HG02938 (cell line): ENCODE results near the gene MPP3.

Experiments used
- ATAC-seq: cut with Tn5 transposase; IDR thresholded peaks from one replicate; pipeline ENCODE4 v1.9.1; 2021; ENCODE audit warnings: mild to moderate bottlenecking, moderate library complexity; ENCODE audit not compliant: unreplicated experiment

The MPP3 gene

DNA sequence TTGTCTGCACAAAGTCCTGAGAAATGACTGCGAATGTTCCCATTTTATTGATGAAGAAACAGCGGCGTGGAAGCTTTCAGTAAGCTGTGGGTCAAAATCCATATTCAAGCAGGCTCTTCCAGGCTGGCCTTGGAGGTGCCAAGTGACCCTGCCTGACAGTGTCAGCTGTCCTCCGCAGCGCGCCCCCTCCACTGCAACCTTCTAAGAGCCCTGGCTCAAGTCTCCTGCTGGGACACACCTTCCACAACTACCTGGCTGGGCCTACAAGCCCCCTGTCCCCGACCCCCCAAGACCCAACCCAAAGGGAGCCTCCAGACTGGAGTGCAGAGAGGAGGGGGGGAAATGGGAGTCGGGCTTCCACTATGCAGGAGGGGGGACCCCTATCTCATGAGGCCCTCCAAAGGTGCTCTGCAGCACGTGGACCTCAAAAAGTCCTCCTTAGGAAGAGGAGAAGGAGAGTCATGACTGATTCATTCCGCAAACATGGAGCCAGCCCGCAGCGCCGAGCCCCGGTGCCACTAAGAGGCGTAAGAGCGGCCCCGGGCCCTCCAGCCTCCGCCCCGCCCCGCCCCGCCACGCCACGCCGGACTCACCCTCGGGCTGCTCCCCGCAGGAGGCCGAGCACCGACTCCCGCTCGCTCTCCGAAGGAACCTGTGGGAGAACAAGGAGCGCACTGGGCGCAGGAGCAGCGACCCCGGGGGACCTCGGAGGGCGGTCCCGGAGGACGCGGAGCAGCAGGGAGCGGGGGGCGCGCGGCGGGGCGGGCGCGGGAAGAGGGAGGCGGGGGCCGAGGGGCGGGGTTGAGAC lies 574 bp downstream of the MPP3 start:
- ATAC-seq: no peak

DNA sequence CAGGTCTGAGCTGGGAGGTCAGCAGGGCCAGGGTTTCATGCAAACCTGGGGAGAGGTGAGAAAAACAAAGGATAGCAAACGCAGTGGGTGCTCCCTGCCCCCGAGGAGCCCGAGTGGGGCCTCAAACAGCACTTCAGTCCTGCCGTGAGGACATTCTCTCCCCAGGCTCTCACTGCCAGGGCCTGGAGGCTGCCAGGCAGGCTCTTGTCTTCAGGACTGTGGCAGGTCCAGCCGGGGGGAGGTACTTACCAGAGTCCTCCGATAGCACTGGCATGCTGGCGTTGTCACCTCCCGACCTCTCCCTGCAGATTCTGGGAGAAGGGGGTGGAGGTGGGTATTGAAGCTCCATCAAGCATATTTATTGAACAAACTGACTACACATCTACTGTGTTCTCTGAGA lies 1.3 kb downstream of the MPP3 start:
- no peak for ATAC-seq

DNA sequence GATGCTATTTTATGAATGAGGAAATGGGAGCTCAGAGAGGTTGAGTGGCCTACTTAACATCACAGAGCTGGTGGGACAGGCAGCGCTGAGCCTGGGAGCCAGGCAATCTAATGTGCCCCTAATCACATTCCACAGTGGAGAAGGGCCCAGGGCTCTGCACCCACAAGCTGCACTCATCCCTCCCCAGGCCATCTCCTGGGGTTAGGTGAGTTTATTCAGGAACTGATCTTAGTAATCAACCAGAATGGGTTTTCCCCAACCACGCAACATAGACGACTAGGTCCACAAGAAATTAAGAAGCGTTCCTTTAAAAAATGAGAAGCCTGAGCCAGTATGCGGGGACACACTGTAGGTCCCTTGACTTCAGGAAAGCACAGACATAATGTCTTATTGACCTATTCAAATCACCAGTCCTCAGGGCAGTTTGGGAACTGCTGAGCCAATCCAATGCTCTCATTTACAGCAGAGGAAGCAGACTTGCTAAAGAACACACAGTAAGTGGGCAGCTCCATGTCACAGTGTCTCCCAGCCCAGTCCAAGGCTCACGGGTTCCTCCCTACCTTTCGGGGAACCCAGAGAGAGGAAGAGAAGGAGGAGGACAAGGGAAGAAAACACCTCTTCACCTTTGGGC lies 2.3 kb downstream of the MPP3 start:
- no peak for ATAC-seq

DNA sequence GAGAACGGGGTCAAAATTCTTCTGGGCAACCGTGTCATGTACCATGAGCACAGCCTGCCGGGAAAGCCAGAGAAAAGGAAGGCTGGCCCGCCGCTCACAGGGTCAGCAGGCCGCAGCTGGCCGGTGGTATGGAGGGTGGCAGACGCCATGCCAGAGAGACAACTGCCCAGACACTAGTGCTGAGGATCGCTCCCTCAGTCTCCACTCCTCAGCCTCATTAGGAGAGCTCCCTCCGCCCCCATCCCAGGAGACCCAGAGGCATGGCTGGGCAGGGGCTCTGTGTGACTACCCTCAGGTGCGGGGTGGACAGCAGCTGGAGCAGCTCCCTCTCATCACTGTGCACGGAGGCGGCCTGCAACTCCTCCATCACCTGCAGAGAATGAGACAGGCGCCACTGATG lies 3.2 kb downstream of the MPP3 start:
- ATAC-seq: no peak

DNA sequence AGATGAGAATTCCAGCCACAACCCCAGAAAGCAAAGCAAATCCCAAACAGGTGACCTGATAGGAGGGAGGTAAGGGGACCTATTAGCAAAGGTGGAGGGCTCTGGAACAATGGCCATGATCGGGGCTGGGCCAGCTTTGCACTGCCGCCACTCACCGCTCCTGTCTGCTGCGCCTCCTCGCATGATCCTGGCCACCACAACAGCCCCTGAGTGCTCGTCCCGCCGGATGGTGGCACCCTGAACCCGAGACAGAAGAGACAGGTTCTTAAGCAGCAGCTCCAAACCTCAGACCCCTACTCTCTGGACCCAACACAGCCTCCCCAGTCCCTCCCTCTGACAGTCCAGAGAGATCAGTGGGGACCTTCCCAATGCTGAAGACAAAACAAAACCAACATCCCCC lies 5.3 kb downstream of the MPP3 start:
- no peak for ATAC-seq

DNA sequence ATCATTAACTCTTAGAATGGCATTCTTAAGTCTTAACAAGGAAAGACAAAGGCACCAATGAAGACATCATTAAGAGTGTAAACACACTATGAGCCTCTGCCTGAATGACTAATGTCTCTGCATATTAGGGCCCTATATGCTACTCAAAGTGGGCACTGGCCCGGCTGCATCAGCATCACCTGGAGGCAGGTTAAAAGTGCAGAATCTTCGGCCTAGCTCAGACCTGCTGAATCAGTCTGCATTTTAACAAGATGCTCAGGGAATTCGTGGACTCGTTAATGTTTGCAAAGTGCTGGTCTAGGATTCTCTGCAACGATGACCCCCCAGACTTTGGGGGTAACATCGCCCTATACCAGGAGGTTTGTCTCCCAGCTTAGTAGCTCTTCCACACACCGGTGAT lies 6.7 kb downstream of the MPP3 start:
- no peak for ATAC-seq

DNA sequence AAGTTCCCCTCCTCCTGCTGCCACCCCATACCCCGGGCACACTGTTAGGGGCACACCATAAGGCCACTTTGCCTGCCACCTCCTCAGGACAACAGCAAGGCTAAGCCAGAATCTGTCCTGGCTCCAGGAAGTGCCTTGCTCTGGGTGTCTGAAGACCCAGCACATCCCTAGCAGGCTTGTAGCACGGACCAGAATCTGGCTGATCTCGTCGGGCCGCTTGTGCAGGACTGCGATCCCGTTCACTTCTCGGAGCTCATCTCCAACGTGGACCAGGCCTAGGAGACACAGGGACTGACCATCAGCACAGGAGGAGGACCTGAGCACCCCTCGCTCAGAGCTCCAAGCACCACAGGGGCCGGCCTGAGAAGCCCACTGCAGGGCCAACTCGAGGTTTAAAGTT lies 7.4 kb downstream of the MPP3 start:
- no peak for ATAC-seq

DNA sequence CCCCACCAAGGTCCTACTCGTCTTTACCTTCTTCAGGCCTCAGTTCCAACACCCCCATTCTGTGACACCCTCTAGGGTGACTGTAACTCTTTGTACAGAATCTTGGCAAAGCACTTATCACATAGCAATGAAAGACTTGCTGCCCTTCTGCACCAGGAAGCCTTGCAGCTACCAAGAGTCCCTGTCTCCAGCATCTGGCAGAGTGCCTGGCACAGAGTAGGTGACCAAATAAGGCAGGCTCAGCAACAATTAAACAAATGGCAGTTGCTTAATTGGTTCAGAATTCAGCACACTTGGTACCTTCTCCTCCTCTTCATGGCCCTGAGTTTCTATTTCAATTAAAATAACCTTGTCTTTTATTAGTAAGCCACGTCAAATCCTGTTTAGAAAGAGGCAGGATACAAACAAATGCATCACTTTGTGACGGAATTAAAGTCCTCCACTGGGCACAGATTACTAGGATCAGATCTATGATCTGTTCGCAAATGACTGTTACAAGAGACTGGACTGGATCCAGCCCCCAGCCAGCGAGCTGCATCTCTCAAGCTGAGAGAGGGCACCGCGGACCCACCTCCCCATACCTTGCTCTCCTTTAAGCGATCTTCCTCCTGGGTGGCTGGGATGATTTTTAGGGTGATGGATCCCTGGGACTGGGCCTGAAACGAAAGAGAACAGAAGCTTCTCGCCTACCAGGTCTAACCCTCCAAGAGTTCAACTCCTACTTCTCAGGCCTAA lies 9.4 kb downstream of the MPP3 start:
- no peak for ATAC-seq

DNA sequence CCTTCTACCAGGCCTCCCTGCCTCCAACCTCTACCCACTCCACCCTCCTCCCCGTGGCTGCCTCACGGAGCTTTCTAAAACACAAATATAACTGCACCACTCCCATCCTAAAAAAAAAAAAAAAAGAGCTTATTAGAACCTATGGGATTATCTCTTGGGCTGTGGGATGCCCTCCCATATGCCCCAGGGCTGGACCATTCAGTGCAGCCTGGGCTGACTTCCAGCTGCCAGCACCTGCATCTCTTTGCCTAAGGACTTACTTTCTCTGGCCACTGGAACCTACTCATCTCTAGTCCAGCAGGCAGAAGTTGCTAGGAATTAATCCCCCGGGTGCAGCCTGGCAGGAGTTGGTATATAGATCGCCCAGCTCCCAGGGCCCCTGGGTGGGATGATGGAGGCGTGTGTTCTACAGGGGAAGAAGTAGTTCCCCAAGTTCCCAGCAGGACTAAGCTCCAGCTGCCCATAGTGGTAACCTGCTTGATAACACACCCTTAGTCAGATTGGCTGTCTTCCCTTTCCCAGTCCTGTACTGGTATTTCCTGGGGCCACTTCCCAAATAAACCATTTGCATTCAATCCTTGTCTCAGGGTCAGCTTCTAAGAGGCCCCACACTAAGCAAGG lies 10.3 kb downstream of the MPP3 start:
- no peak for ATAC-seq

DNA sequence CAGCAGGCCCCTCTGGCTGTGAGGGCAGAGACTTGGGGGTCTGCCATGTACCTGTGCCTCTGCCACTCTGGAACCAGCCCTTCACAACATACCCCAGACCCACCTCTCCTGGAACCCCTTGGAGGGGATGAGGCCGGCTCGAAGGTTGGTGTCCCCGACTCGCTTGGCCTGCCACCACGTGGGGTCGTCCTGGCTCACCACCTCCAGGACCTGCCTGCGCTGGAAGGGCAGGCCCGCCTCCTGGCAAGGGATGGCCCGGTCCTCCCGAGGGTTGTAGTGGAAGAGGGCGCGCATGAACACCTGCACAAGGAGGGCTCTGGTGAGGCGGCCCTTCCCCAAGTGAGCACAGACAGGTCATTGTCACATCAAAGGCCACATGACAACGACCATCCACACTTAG lies 12.2 kb downstream of the MPP3 start:
- ATAC-seq: no peak

DNA sequence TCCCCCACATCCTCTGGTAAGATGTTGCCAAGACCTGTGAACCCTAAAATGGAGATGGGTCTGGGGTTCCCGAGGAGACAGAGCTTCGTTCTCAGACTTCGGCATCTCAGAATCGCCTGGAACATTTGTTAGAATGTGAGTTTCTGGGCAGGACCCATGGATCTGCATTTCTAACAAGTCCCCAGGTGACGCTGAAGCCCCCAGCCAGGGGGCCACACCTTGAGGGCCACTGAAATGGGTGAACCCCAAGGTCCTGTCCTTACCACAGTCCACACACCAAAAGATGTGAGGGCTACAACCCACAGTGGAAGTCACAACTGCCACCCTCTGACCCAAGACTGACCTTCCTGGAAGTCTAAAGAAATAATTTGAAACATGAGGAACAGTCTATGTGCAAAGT lies 14.0 kb downstream of the MPP3 start:
- ATAC-seq: no peak

DNA sequence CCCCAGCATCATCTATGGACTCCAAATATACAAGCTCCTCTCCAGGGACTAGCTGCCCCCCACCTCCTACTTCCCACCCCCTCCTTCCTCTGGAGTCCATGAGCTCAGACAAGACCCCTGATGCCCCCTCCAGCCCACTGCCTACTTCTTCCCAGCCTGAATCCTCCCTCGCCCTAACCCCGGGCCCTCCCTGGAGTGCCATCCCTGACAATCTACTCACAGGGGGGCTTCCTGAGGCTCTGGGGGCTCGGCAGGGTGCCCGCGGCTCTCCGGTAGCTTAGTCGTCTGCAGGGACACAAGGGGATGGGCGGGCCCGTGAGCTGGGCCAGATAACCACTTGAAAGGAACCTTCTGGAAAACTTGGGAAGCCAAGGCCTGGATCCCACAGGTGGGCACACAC lies 15.1 kb downstream of the MPP3 start:
- ATAC-seq: no peak

DNA sequence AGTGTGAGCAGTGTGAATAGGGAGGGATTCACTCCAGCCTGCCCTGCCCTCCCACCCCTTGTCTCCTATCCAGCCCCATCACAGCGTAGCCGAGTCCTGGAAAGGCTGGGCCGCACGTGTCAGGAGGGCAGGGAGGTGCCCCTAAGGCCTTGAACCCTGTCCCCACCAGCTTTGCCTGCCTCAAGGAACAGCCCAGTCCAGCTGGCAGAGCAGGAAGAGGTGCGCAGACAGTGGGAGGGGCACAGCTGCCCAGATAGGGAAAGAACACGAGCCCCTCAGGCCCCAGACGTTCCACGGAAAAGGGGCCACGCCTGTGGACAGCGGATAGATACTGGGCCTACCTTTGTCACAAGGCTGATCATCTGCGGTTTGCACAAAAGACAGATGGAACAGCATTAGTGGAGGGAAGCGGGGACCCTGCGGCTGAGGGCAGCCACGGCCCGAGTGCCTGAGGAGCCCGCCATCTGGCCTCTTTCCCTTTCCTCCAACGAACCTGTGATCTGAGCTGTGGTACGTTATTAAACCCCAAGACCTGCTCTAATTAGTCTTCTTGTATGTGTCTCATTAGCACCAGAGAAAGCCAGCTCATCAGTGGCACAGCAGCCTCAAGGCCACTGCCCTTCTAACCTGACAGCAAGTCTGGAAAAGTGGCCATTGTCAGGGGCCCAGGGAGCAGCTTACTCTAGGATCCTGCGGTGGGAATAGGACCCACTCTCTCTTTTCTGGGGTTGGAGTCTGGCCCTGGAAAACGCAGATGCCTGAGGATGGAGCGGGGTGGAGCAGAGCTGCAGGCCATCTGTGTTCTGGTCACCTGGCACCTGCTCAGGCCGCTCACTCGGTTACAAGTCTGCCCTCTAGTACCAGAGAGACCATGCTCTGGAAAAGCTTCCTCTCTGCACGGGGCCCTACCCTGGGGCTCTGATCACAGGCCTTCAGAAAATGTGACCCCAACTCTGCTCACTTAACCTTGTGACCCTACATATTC lies 16.3 kb downstream of the MPP3 start:
- ATAC-seq: no peak

DNA sequence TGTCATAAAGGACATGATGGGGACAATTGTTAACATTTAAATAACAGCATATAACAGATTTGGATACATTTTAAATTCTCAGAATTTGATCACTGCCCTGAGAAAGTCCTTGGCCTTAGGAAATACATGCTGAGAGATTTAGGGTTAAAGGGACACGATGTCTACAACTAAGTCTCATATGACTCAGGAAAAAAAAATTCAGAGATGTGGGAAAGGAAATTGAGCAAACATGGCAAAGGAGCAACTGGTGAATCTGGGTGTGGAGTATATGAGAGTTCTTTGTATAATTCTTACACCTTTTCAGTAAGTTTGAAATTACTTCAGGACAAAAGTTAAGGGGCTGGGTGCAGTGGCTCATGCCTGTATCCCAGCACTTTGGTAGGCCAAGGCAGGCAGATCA lies 18.2 kb downstream of the MPP3 start:
- no peak for ATAC-seq

DNA sequence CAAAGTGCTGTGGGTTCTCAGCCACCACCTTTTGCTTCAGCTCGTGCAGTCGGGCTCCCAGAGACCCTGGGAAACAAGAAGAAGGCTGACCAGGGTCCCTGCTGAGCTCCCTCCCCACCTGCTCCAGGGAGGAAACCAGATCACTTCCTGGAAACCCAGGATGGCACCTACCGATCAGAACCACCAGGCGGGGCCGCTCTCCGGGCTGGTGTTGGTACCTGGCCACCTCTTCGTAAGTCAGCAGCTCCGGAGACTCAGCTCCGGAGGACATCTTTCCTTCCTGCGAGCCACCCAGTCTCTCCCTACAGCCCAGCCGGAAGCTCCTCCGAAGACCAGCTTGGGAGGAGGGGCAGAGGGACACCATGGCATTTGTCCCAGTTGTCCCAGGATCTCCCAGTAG lies 18.9 kb downstream of the MPP3 start:
- no peak for ATAC-seq

DNA sequence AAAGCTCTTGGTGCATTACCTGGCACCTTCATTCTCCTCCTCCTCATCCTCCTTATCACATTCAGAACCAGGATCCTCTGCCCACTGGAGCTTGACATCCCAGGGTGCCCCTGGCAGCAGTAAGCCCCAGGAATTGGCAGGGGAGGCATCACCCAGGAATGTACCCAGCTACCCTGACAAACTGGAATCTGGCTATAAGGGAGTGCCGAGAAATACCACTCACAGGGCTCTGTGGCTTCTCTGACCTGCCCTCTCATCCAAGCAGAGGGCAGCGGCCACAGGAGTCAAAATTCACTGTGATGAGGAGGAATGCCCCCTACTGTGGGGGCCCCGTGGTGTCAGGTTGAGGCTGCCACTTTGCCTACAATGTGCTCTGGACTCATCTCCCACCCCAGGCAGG lies 19.6 kb downstream of the MPP3 start:
- no peak for ATAC-seq

DNA sequence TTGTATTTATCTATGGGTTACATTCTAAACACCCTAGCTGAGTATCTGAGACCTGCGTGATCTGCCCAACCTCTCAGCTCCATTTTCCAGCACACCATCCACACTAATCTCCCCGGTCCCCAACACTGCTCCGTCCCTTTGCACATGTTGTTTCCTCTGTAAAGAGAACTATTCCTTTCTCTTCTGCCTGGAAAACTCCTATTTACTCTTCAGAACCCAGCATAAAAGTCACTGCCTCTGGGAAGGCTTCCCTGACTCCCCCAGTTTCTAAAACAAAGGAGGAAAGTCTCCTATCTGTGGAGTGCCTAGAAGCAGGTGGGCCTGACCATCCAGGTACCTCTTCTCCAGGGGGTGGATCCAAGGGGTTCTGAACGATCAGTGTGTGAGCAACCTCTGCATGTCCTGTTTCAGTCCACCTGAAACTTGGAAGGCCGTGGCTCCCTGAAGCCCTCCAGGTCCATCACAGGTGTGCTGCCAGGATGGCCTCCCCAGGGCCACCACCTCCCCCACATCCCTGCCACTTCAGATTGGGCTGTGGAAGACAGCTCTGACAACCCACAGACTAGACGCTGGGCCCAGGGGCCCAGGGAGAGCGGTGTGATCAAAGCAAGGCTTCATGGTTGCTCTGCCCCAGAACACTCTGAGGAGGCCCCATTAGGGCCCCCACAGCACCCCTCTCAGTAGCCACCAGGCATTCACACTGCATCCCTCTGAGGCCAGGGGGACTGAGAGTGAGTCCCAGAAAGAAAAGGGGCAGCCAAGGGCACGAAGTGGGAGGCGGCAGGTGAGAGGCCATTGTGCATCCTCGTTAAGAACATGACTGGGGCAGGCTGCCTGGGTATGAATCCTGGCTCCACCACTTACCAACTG lies 20.3 kb downstream of the MPP3 start:
- ATAC-seq: no peak

DNA sequence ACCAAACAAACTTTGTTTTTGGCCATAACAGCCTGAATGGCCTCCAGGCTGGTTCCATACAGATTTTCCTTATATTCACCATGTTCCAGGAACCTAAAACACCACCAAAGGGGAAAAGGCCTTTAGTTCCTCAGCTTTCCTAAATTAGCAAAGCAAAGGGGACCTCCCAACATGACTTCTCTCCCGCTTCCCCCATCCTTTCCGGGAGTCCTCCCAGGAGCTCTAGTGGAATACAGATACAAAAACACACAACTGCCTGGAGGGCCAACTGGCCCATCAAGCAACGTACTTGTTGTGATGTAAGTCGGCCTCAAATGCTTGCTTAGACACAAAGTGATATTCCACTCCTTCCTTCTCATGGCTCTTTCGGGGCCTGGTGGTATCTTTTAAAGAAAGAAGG lies 22.1 kb downstream of the MPP3 start:
- no peak for ATAC-seq

DNA sequence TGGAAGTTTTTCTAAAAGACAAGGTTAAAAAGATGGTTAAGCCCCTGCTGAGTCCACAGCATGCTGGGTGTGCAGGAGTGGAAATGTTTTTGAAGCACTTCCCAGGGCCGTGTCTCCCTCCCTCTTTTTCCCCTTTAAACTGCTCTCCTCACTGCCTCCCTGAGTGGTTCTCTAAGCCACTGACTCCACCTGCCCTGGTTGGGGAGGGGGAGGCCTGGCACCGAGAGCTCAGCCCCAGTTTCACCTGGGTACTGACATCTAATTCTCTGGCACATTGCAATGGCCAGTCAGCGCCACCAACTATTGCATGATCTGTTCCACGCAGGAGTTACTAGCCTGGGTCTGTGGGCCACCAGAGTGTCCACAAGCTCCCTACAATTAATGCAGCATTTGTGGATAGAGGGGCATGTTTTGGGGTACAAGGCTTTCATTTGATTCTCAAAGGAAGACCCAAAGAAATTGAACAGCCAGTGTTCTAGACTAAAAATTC lies 22.7 kb downstream of the MPP3 start:
- no peak for ATAC-seq
